ENCODE measurements around the gene TMEM156.

- TF ChIP-seq EZH2 (IDR thresholded peaks at IDR 0.05; ENCODE audit: borderline replicate concordance, low read depth, low read length, severe bottlenecking) (no peak), CTCF (IDR thresholded peaks at IDR 0.05; ENCODE audit: borderline replicate concordance, extremely low read depth, low read length, poor library complexity, severe bottlenecking) (no peak)
Measured at GRCh38 chr4:38980903-38981676, 51.1 kb downstream of the TMEM156 start.
